ENCODE measurements around the gene NOS1.

DNA sequence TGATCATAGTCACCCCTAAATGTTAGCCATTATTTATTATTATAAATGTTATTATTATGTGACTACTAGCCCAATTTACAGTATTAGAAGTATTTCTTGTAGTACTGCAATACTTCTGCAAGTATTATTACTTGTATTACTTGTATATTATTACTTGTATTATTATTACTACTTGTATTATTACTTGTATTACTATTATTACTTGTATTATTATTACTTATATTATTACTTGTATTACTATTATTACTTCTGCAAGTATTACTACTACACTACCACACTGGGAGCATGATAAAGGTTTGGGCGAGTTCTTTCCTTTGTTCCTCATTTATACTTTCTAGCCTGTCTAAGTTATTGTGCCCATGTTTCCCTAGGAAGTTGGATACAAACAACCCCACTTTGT lies 67.9 kb downstream of the NOS1 start:
- TF ChIP-seq, protein P1, sequence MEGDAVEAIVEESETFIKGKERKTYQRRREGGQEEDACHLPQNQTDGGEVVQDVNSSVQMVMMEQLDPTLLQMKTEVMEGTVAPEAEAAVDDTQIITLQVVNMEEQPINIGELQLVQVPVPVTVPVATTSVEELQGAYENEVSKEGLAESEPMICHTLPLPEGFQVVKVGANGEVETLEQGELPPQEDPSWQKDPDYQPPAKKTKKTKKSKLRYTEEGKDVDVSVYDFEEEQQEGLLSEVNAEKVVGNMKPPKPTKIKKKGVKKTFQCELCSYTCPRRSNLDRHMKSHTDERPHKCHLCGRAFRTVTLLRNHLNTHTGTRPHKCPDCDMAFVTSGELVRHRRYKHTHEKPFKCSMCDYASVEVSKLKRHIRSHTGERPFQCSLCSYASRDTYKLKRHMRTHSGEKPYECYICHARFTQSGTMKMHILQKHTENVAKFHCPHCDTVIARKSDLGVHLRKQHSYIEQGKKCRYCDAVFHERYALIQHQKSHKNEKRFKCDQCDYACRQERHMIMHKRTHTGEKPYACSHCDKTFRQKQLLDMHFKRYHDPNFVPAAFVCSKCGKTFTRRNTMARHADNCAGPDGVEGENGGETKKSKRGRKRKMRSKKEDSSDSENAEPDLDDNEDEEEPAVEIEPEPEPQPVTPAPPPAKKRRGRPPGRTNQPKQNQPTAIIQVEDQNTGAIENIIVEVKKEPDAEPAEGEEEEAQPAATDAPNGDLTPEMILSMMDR (IDR thresholded peaks at IDR 0.05): no peak
- TF ChIP-seq POLR2A (IDR thresholded peaks at IDR 0.05): no peak
